ENCODE results near the gene ZSWIM6.

ZSWIM6 gene

GRCh38 chr5:61447780-61448495 is 115.9 kb downstream of the ZSWIM6 start:
- DNase-seq (no peak), ATAC-seq (no peak)

DNA sequence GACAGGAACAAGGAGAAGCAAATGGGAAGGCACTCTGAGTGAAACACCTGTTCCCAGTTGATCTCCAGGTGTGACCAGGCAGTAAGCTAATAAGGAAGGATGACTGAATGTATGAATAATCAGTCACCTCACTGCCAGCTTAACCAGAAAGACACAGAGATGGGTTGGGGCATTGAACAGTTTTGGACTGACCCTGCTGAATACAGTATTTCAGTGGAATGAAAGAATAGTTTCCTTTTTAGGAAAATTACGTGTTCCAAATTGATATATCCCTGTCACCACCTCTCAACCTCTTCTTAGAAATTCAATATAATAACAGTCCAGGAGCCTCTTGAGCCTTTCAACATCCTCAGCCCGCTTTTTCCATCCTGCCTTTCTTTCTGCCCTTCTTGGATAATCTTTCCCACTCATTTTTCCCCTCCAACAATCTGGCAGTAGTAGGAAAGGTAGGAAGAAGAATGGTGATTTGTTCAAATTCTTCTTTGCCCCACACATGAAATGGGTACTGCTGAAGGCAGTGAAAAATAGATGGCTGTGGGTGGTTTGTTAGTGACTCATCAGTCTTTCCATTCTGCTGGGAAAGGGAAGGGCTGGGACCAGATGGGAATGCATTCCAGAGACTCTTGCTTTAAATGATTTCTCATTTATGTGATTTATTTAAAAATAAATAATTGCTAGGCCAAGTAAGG is 117.9 kb downstream of the ZSWIM6 start:
- DNase-seq = no peak
- no peak for ATAC-seq

GRCh38 chr5:61450493-61451279 is 118.6 kb downstream of the ZSWIM6 start:
- no peak for DNase-seq

GRCh38 chr5:61455179-61456006 is 123.3 kb downstream of the ZSWIM6 start:
- DNase-seq (no peak), ATAC-seq (no peak)

More at GRCh38 chr5:61450493-61451279, 118.6 kb downstream of the ZSWIM6 start:
- no peak for ATAC-seq

- ATAC-seq = no peak
- no peak for DNase-seq
Observed at GRCh38 chr5:61460471-61460870, 128.4 kb downstream of the ZSWIM6 start.

- ATAC-seq = no peak
- no peak for DNase-seq
Observed at GRCh38 chr5:61461417-61461816, 129.4 kb downstream of the ZSWIM6 start.

GRCh38 chr5:61461926-61462325 is 129.9 kb downstream of the ZSWIM6 start:
- ATAC-seq = no peak
- DNase-seq = no peak

- no peak for DNase-seq
Observed at GRCh38 chr5:61463596-61463995, 131.5 kb downstream of the ZSWIM6 start.

GRCh38 chr5:61464512-61464911 is 132.5 kb downstream of the ZSWIM6 start:
- DNase-seq = no peak
- ATAC-seq = no peak

More at GRCh38 chr5:61463596-61463995, 131.5 kb downstream of the ZSWIM6 start:
- no peak for ATAC-seq

- no peak for DNase-seq
Observed at GRCh38 chr5:61465066-61465465, 133.0 kb downstream of the ZSWIM6 start.

DNA sequence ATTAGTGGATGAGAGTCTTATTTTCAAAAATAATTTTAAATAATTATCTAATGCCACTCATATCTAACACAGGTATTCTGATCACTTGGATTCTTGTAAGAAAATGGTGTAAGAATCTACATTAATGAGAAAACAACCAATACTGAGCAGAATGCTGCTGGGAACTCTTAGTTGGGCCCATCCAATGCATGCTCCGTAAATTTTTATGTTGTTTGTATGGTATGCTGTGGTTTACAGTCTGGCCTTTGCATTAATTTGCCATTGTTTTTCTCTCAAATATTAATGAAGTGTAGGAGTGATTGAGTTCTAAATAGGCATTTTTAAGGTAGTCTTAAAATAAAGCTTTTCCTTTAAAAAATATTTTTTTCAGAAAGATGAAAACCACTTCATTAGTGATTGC is 133.4 kb downstream of the ZSWIM6 start:
- no peak for DNase-seq
- ATAC-seq = no peak

More at GRCh38 chr5:61465066-61465465, 133.0 kb downstream of the ZSWIM6 start:
- no peak for ATAC-seq

GRCh38 chr5:61466017-61466416 is 134.0 kb downstream of the ZSWIM6 start:
- no peak for DNase-seq
- no peak for ATAC-seq

GRCh38 chr5:61467766-61468482 is 135.9 kb downstream of the ZSWIM6 start:
- DNase-seq (no peak), ATAC-seq (no peak)

DNA sequence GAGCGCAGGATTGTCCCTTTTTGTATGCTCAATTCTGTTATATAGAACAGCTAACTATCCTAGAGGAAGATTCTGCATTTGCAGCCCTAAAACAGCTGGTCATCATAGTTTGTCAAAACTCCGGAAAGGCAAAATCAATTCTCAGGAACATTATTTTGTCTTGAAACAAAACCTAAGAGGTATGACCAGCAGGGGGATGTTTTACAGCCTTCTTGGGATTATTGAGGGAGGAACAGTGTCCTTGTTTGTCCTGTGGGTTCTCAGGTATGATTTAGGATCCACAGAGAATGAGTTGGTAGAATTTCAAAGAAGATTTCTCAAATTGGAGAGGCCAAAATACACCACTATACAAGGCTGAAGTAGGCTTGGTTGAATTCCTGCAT is 136.4 kb downstream of the ZSWIM6 start:
- DNase-seq (no peak), ATAC-seq (no peak)

DNA sequence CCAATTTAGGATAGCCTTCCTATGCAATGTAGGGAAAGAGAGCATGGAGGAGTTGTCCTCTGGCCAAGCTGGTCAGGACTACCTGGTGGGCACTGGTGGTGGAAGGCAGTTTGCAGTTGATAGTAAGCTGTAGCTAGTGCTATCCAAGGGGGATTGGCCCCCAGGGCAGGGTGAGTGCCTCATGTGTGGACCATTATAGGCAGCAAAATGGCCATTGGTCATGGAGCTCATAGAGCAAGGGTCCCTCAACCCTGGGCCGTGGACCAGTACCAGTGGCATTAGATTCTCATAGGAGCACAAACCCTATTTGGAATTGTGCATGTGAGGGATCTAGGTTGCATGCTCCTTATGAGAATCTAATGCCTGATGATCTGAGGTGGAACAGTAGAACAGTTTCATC is 139.3 kb downstream of the ZSWIM6 start:
- no peak for DNase-seq
- ATAC-seq = no peak

- peak; percentile 32 for ATAC-seq
- no peak for DNase-seq
Observed at GRCh38 chr5:61472172-61472958, 140.3 kb downstream of the ZSWIM6 start.

GRCh38 chr5:61474746-61475145 is 142.7 kb downstream of the ZSWIM6 start:
- DNase-seq (no peak), ATAC-seq (no peak)

- DNase-seq (no peak), ATAC-seq (no peak)
Observed at GRCh38 chr5:61477788-61478187, 145.7 kb downstream of the ZSWIM6 start.

DNA sequence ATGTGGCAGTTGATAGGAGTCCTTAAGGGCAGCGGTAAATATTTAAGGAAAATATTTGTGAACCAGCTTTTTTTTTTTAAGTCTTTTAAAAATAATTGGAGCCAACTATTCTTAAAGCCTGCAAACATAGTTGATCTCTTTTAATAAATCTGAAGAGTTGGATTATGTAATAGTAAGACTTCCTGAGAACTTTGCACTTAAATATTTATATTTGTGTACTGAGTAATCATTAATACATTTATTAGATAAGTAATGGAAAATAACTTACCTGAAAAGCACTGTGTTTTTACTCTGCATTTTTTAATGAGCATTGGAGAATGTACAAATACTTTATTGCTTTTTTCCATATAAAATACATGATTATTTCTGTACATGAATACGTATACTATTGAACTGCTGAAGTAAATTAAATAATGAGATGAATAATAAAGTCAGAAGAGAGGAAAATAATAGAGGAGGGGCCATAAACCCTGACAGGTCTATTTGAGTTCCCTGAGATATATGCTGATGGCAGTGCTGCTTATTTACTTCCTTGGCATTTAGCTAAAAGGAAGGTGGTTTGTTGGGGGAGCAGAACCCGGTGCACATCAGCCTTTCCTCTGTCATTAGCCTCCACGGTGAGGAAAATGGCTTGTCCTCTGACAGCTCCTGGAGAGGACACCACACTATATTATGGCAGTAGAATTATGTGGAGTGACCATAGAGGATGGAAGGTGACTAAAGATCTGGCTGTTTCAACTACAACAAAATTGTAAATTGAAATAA is 148.0 kb downstream of the ZSWIM6 start:
- DNase-seq = no peak
- ATAC-seq = no peak

DNA sequence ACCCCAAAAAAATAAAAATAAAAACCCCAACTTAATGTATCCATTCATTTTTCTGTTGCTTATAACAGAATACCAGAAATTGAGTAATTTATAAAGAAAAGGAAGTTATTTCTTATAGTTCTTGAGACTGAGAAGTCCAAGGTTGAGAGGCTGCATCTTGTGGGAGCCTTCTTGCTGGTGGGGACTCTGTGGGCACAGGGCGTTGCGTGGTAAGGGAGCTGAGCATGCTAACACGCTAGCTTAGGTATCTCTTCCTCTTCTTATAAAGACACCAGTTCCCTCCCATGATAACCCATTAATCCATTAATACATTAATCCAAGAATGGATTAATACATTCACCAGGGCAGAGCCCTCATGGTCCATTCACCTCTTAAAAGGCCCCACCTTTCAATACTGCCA is 150.9 kb downstream of the ZSWIM6 start:
- ATAC-seq = no peak
- no peak for DNase-seq

Data from stimulated activated naive CD8-positive, alpha-beta T cell treated with anti-CD3 and anti-CD28 coated beads, Interleukin-15, Interleukin-2, amounts not matched to agents 100 U/mL and 50 U/mL, for 24 hours (primary cell).